GM18498 (cell line): ENCODE data around the gene EYA2.

Experiments used
- ATAC-seq: cut with Tn5 transposase; IDR thresholded peaks from one replicate; pipeline ENCODE4 v1.9.1; 2021; ENCODE audit warnings: mild to moderate bottlenecking, moderate library complexity; ENCODE audit not compliant: unreplicated experiment

EYA2 gene

DNA sequence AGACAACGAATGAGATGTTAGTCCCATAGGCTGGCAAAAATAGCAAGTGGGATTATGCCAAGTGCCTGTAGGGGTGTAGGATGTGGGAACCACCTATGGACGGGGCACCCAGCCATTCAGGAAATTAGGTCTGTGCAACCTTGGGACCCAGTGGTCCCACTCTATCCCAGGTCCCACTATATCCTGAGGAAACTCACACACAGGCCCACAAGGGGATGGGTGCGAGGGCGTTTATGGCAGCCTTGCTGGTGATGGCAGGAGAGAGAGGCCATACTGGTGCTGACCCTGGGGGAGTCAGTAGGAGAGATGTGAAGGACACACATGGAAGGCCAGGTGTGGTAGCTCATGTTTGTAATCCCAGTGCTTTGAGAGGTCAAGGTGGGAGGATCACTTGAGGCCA is 163.6 kb downstream of the EYA2 start:
- no peak for ATAC-seq

DNA sequence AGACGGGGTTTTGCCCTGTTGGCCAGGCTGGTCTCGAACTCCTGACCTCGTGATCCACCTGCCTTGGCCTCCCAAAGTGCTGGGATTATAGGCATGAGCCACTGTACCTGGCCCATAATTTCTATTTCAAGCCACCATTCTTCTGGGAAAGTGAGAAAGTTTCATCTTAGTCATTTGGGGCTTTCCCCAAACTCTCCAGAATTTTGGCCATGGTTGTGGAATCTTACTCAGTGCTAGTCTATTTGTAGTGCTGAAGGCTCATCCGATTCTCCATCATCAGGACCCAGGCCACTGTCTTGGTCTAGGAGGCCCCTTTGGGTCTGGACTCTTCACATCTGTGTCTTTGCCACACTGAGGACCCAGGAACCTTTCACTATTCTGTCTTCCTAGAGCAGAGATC is 164.9 kb downstream of the EYA2 start:
- no peak for ATAC-seq

DNA sequence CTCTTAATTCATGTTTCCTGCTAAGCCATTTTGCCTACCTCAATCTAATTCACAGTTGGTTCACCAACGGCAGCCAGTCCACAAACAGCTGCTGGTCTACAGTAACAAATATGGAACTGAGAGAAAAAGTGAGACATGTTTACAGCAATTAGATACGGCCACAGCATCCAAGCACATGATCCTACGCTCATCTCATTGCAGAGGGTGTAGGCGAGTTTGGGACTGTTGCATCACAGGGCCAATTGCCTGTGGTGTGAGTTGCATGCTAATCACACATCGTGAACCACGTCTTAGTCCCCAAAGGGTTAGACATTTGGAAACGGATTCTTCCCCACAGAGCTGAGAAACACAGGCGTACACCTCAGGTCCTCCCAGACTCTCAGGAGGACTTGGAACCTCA is 166.9 kb downstream of the EYA2 start:
- no peak for ATAC-seq

DNA sequence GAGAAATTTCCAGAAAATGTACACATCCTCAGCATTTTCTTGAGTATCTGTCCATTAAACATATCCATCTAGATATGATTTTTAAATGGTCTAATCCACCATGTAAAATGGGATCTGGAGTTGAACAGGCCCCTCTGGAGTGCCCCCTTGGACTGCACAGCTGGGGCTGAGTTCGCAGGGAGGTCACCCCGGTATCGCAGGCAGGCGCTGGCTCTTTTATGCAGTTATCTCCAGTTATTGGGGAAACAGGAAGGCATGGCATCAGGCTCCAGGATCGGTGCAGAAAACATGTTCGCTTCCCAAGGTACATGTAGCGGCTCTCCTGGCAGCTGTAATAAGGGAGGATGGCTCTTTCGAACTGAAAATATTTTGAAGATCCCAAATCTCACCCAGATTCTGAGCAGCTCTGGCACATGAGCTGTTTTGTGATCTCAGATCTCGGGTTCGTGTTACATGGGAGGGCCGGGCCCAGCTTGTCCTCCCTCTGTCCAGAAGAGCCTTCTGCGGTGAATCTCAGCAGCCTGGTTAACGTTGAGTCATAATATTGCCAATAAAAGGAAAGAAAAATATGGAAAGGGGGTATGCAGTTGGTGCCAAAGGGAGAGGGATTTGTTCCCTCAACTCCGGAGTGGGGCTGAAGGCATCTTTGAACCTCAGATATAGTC is 167.7 kb downstream of the EYA2 start:
- no peak for ATAC-seq

DNA sequence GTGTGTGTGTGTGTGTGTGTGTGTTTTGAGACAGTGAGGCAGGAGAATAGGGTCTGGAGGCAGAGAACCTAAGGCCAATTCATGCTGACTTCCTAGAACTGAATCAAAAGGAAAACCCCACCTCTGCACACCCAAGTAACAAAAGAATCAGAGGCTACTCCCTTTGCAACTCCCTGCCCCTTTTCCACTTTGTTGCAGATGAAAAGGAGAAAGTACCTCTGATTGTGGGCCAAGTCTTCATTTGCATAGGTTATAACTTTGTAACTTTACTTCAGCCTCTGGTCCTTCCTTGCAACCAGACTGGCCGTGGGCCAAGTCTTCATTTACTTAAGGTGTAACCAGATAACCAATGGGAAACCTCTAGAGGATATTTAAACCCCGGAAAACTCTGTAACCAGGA is 168.8 kb downstream of the EYA2 start:
- no peak for ATAC-seq

DNA sequence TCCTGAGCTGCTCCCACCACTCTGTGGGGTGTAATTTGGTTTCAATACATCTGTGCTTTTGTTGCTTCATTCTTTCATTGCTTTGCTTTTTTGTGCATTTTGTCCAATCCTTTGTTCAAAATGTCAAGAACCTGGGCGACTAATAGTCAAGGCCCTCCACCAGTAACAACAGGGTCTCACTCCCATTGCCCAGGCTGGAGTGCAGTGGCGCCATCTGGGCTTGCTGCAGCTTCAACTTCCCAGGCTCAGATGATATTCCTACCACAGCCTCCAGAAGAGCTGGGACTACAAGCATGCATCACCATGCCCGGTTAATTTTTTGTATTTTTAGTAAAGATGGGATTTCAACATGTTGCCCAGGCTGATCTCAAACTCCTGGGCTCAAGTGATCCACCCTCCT is 169.2 kb downstream of the EYA2 start:
- ATAC-seq, result no peak

DNA sequence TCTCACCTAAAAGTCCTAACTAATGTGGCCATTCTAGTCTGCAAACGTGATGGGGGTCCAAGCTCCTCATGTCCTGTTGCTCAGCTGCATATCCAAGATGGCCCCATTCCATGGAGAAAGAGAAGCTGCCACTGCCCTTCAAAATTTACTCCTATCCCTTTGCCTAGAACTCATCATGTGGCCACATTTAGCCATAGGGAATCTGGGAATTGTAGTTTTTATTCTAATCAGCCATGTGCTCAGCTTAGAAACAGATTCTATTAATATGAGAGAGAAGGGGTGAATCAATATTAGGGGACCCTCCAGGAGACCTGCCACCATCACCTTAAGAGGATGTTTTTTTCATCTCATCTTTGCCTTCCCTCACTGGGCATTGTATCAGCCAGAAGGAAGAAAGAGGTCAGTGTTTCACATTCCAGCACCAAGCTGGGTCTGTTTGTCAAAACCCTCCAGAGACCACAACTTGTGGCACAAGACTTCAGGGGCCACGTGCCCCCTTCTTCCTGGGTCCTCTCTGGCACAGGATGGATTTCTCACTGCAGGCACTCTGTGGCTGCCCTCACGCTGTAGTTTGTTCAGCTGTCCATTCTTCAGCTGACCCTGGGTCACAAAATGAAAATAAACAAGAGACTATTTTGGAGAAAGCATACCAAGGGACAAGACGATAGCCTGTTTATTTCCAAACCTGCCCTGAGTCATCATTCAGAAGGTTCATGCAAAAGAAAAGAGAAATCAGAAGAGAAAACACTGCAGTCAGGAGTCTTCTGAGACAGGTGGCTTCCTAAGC is 172.0 kb downstream of the EYA2 start:
- no peak for ATAC-seq

DNA sequence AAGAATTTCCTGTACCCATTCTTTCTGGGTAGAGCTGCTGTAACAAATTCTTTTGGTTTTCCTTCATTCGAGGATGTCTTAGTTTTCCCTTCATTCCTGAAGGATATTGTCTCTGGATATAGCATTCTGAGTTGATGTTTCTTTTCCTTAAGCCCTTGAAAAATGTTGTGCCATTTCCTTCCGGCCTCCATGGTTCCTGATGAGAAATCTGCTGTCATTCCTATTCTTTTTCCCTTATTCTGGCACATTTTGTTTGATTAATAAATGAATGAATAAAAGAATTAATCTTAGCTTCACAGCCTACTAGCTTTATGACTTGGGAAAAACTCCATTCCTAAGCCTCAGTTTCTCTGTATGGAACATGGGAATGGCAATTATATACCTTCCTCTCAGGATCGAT is 173.1 kb downstream of the EYA2 start:
- ATAC-seq, result no peak

DNA sequence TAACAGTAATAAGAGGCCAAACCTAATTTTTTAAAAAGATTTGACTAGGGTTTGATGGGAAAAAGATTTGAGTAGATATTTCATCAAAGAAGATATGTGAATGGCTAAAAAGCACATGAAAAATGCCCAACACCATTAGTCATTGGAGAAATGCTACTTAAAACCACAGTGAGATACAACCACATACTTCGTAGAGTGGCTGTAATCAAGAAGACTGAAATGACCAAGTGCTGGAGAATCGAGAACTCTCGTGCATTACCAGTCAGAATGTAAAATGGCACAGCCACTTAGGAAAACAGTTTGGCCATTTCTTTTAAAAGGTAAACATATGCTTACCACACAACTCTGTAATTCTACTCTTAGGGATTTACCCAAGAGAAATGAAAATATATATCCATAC is 175.5 kb downstream of the EYA2 start:
- ATAC-seq, result no peak

DNA sequence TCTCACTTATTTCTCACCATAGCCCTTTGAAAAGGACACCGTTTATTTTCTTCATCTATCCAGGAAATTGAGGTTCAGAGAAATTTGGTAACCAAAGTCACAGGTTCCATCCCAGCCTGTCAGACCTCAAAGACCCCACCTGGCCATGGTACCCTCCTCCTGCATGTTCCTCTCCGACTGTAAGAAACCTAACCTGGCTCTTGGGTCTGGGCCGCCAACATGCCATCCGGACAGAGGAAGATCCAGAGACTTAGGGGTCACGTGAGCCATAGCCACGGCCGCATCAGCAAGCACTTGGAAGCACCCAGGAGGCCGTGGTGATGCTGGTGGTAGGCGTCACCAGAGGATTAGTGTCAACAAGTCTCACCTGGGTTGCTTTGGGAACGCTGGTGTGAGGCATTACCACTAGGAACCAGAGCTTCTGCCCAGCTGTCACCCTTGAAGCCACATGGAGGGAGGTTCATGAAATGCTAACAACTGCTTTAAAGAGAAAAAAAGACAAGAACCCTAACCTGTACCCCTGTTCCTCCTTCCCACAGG is 177.1 kb downstream of the EYA2 start:
- no peak for ATAC-seq

DNA sequence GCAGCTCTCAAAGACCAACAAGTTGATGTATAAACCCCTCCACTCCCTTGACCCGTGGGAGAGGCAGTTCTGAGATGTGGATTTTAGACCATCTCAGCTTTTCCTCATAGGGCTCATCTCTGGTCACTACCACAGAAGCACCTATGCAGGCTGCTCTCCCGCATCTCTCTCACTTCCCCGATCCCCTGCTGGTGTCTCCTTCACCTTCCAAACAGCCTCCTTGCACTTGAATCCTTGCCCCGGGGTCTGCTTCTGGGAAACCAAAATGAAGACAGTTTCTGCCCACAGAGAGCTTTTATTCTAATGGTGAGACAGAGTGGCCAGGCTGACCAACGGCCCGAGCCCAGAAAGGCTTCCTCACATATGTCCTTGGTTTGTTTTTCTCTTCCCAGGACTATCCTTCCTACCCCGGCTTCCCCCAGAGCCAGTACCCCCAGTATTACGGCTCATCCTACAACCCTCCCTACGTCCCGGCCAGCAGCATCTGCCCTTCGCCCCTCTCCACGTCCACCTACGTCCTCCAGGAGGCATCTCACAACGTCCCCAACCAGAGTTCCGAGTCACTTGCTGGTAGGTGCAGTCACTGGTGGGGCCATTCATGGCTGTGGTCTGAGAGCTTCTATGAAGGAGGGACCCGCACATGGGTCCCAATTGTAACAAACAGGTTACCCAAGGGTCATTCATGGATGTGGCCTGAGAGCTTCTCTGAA is 179.3 kb downstream of the EYA2 start:
- ATAC-seq, result no peak

DNA sequence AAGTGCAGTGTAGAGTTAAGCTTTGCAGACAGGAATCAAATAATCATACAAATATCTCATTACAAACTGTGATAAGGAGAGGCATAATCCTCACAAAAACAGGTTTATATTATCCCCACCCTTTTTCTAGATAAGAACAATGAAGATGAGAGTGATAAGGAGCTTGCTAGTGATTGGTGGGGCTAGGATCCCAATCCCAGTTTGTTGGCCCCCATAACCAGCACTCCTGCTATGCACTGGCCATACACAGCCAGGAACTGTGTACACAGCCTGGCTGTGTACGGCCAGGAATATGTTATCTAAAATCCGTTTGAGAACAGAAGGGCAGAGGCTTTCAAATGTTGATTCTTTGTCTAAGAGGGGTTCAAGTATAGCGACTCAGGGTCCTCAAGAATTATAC is 180.6 kb downstream of the EYA2 start:
- no peak for ATAC-seq

DNA sequence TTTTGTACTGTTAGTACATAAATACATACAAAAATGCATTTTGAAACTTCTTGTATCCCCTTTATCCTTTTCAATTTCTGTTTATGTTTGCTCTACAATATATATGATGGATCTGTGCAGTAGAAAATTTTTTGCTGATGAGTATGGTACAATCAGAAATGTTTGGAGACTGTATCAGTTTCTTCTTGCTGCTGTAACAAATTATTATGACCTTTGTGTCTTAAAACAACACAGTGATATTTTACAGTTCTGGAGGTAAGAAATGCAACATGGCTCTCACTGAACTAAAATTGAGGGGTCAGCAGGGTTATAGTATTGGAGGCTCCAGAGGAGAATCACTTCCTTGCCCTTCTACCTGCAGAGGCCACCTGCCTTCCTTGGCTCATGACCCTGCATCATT is 184.4 kb downstream of the EYA2 start:
- ATAC-seq, result no peak

DNA sequence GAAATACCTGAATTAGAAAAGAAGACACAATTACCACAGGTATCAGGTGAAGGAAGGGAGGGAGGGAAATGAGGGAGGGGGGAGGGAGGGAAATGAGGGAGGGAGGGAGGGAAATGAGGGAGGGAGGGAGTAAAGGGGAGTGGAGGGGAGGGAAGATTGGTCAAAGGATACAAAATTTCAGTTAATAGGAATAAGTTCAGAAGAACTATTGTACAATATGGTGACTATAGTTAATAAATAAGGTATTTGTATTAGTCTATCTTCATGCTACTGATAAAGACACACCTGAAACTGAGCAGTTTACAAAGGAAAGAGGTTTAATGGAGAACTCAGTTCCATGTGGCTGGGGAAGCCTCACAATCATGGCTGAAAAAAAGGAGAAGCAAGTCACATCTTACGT is 185.7 kb downstream of the EYA2 start:
- no peak for ATAC-seq

DNA sequence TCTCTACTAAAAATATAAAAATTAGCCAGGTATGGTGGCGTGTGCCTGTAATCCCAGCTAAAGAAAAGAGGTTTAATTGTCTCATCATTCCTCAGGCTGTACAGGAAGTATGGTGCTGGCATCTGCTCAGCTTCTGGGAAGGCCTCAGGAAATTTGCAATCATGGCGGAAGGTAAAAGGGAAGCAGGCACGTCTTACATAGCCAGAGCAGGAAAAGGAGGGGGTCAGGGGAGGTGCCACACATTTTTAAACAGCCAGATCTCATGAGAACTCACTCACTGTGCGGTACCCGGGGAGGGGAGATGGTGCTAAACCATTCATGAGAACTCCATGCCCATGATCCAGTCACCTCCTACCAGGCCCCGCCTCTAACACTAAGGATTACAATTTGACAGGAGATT is 191.7 kb downstream of the EYA2 start:
- no peak for ATAC-seq

DNA sequence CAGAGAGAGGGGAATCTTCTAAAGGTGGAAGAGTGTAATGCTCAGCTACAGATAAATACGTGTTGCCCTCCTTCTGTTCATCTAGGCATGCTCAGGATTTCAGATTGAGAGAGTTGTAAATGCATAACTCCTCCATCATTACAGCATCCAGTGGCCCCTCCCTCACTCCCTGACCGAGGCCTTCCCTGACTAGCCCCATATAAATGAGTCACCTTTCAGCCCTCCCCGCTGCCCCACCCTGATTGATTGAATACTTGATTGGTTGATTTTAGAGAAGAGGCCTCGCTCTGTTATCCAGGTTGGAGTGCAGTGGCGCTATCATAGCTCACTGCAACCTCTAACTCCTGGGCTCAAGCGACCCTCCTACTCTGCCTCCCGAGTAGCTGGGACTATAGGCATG is 193.7 kb downstream of the EYA2 start:
- ATAC-seq, result no peak

DNA sequence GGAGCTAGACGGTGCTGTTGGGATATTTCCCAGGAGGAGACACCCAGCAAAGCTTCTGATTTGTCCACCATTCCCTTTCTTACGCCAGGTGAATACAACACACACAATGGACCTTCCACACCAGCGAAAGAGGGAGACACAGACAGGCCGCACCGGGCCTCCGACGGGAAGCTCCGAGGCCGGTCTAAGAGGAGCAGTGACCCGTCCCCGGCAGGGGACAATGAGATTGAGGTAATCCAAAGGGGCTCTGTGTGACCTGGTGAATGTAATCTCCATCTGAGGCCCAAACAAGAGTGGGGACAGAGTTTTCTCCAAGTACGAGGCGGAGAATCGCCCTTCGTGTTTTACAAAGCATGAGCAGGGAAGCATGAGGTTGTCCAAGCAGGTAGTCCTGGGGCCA is 194.5 kb downstream of the EYA2 start:
- ATAC-seq, result no peak

DNA sequence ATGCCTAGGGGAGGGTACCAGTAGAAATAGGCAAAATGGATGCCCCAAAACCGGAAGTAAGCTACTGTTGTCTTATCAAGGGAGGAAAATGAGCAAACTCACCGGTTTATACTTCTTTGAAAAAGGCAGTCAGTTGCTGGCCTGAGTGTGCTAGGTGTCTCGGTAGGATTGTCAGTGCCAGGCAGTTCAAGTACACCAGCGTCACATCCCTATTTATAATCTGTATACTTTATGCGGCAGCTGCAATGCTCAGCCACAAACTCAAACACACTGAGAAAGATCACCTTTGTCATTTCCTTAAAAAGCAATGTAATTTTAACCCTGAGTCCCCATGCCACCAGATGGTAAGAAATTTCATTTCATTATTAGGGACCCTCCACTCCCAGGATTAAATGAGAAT is 196.2 kb downstream of the EYA2 start:
- no peak for ATAC-seq

DNA sequence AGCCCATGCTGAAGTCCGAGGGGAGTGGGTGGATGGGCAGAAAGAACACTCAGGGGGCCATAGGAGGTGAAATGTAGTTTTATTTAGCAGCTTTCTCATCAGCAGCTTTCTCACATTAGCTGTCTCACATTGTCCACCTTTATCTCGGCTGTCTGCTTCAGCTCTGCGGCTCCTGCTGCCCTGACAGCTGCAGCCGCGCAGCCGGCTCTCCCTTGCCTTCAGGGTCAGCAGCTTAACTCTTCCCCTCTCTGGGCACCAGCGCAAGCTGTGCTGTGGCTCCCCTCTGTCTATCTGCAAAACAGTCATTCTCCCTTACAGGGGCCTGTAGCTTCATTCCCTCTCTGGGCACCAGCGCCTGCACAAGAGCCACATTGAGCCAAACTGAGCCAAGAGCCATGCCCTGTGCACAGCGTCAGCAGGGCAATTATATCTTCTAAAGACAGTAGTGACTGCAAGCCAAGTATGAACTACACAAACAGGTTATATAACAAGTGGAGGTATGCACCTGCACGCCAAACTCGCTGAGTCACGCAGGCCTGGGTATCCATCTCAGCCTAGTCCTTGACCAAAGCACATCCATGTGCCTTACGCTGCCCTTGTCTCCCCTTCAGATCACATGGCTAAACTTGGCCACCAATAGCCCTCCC is 198.8 kb downstream of the EYA2 start:
- ATAC-seq, result no peak

DNA sequence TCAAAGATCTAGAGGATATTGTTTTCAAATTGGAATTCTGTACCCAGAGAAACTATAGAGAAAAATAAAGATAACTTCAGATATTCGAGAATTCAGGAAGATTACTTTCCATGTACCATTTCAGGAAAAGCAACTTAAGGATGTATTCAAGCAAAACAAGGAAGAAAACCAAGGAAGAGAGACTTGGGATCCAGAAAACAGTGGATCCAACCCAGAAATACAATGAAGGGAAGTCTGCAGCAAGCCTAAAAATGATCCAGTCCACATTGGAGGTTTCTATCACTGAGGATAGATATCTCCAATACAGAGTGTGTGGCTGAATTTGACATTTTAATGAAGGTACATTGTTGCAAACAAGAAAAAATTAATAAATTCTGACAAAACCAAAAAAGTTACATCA is 201.0 kb downstream of the EYA2 start:
- no peak for ATAC-seq
